Stimulated activated effector memory CD8-positive, alpha-beta T cell treated with anti-CD3 and anti-CD28 coated beads, Interleukin-12 subunit alpha, Interleukin-12 subunit beta, amount 100 ng/mL, for 72 hours (primary cell): Measurements from ENCODE around the gene COL5A1.

ENCODE experiments used
- ATAC-seq: fragments of 150-1000 bp; cut with Tn5 transposase; 2 replicates; pipeline ENCODE4 v1.10.0; 2021
- DNase-seq, 2 donors: peaks; one replicate each; pipeline ENCODE4 v3.0.0; 2021 to 2022; ENCODE audit warnings: low spot score in 2 of 2
- H3K27ac Mint-ChIP-seq: one replicate; pipeline ENCODE4 v1.8.0; 2022; ENCODE audit warnings: mild to moderate bottlenecking, mixed read lengths
- H3K36me3 Mint-ChIP-seq: one replicate; pipeline ENCODE4 v1.8.0; 2022; ENCODE audit warnings: mild to moderate bottlenecking, mixed read lengths
- H3K4me1 Mint-ChIP-seq: one replicate; pipeline ENCODE4 v1.8.0; 2022; ENCODE audit warnings: mixed read lengths
- H3K4me3 Mint-ChIP-seq: one replicate; pipeline ENCODE4 v1.8.0; 2022; ENCODE audit warnings: mild to moderate bottlenecking, mixed read lengths
- H3K9me3 Mint-ChIP-seq: one replicate; pipeline ENCODE4 v1.8.0; 2022; ENCODE audit warnings: mixed read lengths

The COL5A1 gene

GRCh38 chr9:134839455-134840125, 198.0 kb downstream of the COL5A1 start:
- Mint-ChIP-seq H3K27ac (no peak overlapping the region), H3K36me3 (peaks cover 9% of the 10 kb centered on the region), H3K9me3 (no peaks in the 10 kb centered on the region), H3K4me3 (no peak overlapping the region), H3K4me1 (no peaks in the 10 kb centered on the region)
- DNase-seq (no peak), ATAC-seq (no peak)

GRCh38 chr9:134840511-134840910, 198.9 kb downstream of the COL5A1 start:
- DNase-seq (no peak), ATAC-seq (no peak)
- Mint-ChIP-seq H3K36me3 (peaks cover 9% of the 10 kb centered on the region), H3K9me3 (no peaks in the 10 kb centered on the region), H3K4me1 (no peaks in the 10 kb centered on the region), H3K27ac (no peak overlapping the region), H3K4me3 (no peak overlapping the region)

- Mint-ChIP-seq H3K9me3 (no peaks in the 10 kb centered on the region), H3K4me1 (no peaks in the 10 kb centered on the region), H3K36me3 (peaks cover 9% of the 10 kb centered on the region), H3K27ac (no peak overlapping the region), H3K4me3 (no peak overlapping the region)
- no peak for ATAC-seq
- no peak for DNase-seq
These were observed 199.7 kb downstream of the COL5A1 start for GRCh38 chr9:134841180-134841904.

- Mint-ChIP-seq H3K27ac (no peak overlapping the region), H3K9me3 (no peaks in the 10 kb centered on the region), H3K4me3 (no peak overlapping the region), H3K36me3 (peaks cover 9% of the 10 kb centered on the region), H3K4me1 (no peaks in the 10 kb centered on the region)
- DNase-seq (no peak), ATAC-seq (no peak)
These were observed 200.7 kb downstream of the COL5A1 start for GRCh38 chr9:134842321-134842720.

- Mint-ChIP-seq H3K4me3 (no peak overlapping the region), H3K27ac (no peak overlapping the region), H3K36me3 (peaks cover 9% of the 10 kb centered on the region), H3K4me1 (no peaks in the 10 kb centered on the region), H3K9me3 (no peaks in the 10 kb centered on the region)
- DNase-seq (no peak), ATAC-seq (no peak)
These were observed 202.1 kb downstream of the COL5A1 start for GRCh38 chr9:134843740-134844139.

- DNase-seq (no peak), ATAC-seq (no peak)
- Mint-ChIP-seq H3K4me3 (no peak overlapping the region), H3K9me3 (no peaks in the 10 kb centered on the region), H3K4me1 (no peaks in the 10 kb centered on the region), H3K36me3 (peaks cover 9% of the 10 kb centered on the region), H3K27ac (no peak overlapping the region)
These were observed 203.2 kb downstream of the COL5A1 start for GRCh38 chr9:134844821-134845220.

- DNase-seq (no peak), ATAC-seq (no peak)
- Mint-ChIP-seq H3K27ac (no peak overlapping the region), H3K36me3 (peaks cover 9% of the 10 kb centered on the region), H3K9me3 (no peaks in the 10 kb centered on the region), H3K4me1 (no peaks in the 10 kb centered on the region), H3K4me3 (no peak overlapping the region)
These were observed 204.6 kb downstream of the COL5A1 start for GRCh38 chr9:134846187-134846586.

- H3K36me3 Mint-ChIP-seq, result peaks cover 9% of the 10 kb centered on the region
- no peak for DNase-seq
- H3K4me3 Mint-ChIP-seq, result no peak overlapping the region
- no peak for ATAC-seq
- no peaks in the 10 kb centered on the region for H3K9me3 Mint-ChIP-seq
- no peaks in the 10 kb centered on the region for H3K4me1 Mint-ChIP-seq
- H3K27ac Mint-ChIP-seq, result no peak overlapping the region
These were observed 205.1 kb downstream of the COL5A1 start for GRCh38 chr9:134846699-134847098.

GRCh38 chr9:134847138-134847537, 205.5 kb downstream of the COL5A1 start:
- H3K9me3 Mint-ChIP-seq, result no peaks in the 10 kb centered on the region
- no peak overlapping the region for H3K27ac Mint-ChIP-seq

GRCh38 chr9:134847752-134848432, 206.3 kb downstream of the COL5A1 start:
- DNase-seq, result no peak
- ATAC-seq, result peak; percentile 32
- Mint-ChIP-seq H3K4me3 (no peak overlapping the region), H3K27ac (no peak overlapping the region), H3K4me1 (no peaks in the 10 kb centered on the region), H3K36me3 (peaks cover 8% of the 10 kb centered on the region), H3K9me3 (no peaks in the 10 kb centered on the region)

More at GRCh38 chr9:134847138-134847537, 205.5 kb downstream of the COL5A1 start:
- Mint-ChIP-seq H3K36me3 (peaks cover 9% of the 10 kb centered on the region), H3K4me1 (no peaks in the 10 kb centered on the region), H3K4me3 (no peak overlapping the region)
- ATAC-seq, result no peak
- DNase-seq, result no peak

- Mint-ChIP-seq H3K4me1 (no peaks in the 10 kb centered on the region), H3K27ac (no peak overlapping the region), H3K36me3 (peaks cover 2% of the 10 kb centered on the region), H3K9me3 (no peaks in the 10 kb centered on the region), H3K4me3 (no peak overlapping the region)
- ATAC-seq (no peak), DNase-seq (no peak)
These were observed 206.9 kb downstream of the COL5A1 start for GRCh38 chr9:134848504-134848903.

- H3K9me3 Mint-ChIP-seq, result no peaks in the 10 kb centered on the region
- no peaks in the 10 kb centered on the region for H3K36me3 Mint-ChIP-seq
- no peak overlapping the region for H3K4me3 Mint-ChIP-seq
- ATAC-seq (no peak), DNase-seq (no peak)
- no peak overlapping the region for H3K27ac Mint-ChIP-seq
- no peaks in the 10 kb centered on the region for H3K4me1 Mint-ChIP-seq
These were observed 209.0 kb downstream of the COL5A1 start for GRCh38 chr9:134850611-134851010.

- Mint-ChIP-seq H3K4me1 (no peaks in the 10 kb centered on the region), H3K9me3 (no peaks in the 10 kb centered on the region), H3K36me3 (no peaks in the 10 kb centered on the region), H3K4me3 (no peak overlapping the region), H3K27ac (no peak overlapping the region)
- ATAC-seq (peak; percentile 49), DNase-seq (no peak)
These were observed 209.4 kb downstream of the COL5A1 start for GRCh38 chr9:134851020-134851419.

- Mint-ChIP-seq H3K27ac (no peak overlapping the region), H3K4me3 (no peak overlapping the region), H3K9me3 (peaks cover 4% of the 10 kb centered on the region), H3K4me1 (peaks cover 12% of the 10 kb centered on the region), H3K36me3 (no peaks in the 10 kb centered on the region)
- ATAC-seq (no peak), DNase-seq (no peak)
These were observed 211.5 kb downstream of the COL5A1 start for GRCh38 chr9:134852906-134853654.

GRCh38 chr9:134853893-134854292, 212.3 kb downstream of the COL5A1 start:
- no peak for ATAC-seq
- Mint-ChIP-seq H3K9me3 (peaks cover 4% of the 10 kb centered on the region), H3K27ac (no peak overlapping the region), H3K4me1 (peaks cover 21% of the 10 kb centered on the region), H3K4me3 (no peak overlapping the region), H3K36me3 (no peaks in the 10 kb centered on the region)
- DNase-seq, result no peak
